DMS114 treated with DMSO at 0.1 percent for 48 hours (cell line): ENCODE results near the gene TEAD3.
"Not testable (repeated sequence)": the region's sequence is repeated elsewhere in the genome, so short reads cannot be mapped to it uniquely, and the experiment has no call there.

Experiments
- DNase-seq: peaks from one replicate; lab custom pipeline; 2025; ENCODE audit not compliant: unreplicated experiment; lab: John Stamatoyannopoulos, UW

Gene TEAD3

GRCh38 chr6:35452183-35453090, 44.4 kb downstream of the TEAD3 start, which contains the start of gene FANCE:
Gene FANCE (plus strand): TSS chr6:35452338. CDS start chr6:35452546, 208 bp downstream.
- DNase-seq: peak; percentile 89

GRCh38 chr6:35451354-35452182, 45.3 kb downstream of the TEAD3 start:
- no peak for DNase-seq

GRCh38 chr6:35449287-35449881, 47.5 kb downstream of the TEAD3 start:
- DNase-seq: peak; percentile 93

GRCh38 chr6:35448191-35448590, 48.7 kb downstream of the TEAD3 start:
- no peak for DNase-seq

- DNase-seq: no peak
Observed at GRCh38 chr6:35445691-35446090, 51.2 kb downstream of the TEAD3 start.

GRCh38 chr6:35443341-35444030, 53.4 kb downstream of the TEAD3 start:
- no peak for DNase-seq

GRCh38 chr6:35442693-35443092, 54.2 kb downstream of the TEAD3 start:
- DNase-seq: no peak

- no peak for DNase-seq
Observed at GRCh38 chr6:35441642-35442041, 55.2 kb downstream of the TEAD3 start.

GRCh38 chr6:35441205-35441604, 55.7 kb downstream of the TEAD3 start:
- no peak for DNase-seq

GRCh38 chr6:35439308-35439707, 57.6 kb downstream of the TEAD3 start:
- DNase-seq: no peak

GRCh38 chr6:35438378-35439065, 58.4 kb downstream of the TEAD3 start:
- DNase-seq: not testable (repeated sequence)

GRCh38 chr6:35436071-35436857, 60.6 kb downstream of the TEAD3 start:
- DNase-seq: no peak

GRCh38 chr6:35435074-35435837, 61.6 kb downstream of the TEAD3 start:
- no peak for DNase-seq

GRCh38 chr6:35432702-35433101, 64.2 kb downstream of the TEAD3 start:
- DNase-seq: not testable (repeated sequence)

GRCh38 chr6:35432291-35432690, 64.6 kb downstream of the TEAD3 start:
- no peak for DNase-seq

- no peak for DNase-seq
Observed at GRCh38 chr6:35429463-35429862, 67.4 kb downstream of the TEAD3 start.

- no peak for DNase-seq
Observed at GRCh38 chr6:35428421-35429149, 68.3 kb downstream of the TEAD3 start.

GRCh38 chr6:35427851-35428321, 69.0 kb downstream of the TEAD3 start:
- no peak for DNase-seq
